ENCODE data around the gene FGFR2.

- TF ChIP-seq PATZ1 (CRISPR knock-in tag; IDR thresholded peaks at IDR 0.05; ENCODE audit: borderline replicate concordance) (no peak), ZFP30 (CRISPR knock-in tag; IDR thresholded peaks at IDR 0.05) (no peak), CREB5 (CRISPR knock-in tag; IDR thresholded peaks at IDR 0.05; ENCODE audit: low read depth) (no peak), GLIS3 (CRISPR knock-in tag; IDR thresholded peaks at IDR 0.05) (no peak), ARNTL (CRISPR knock-in tag; IDR thresholded peaks at IDR 0.05; ENCODE audit: borderline replicate concordance, low read depth) (no peak), ZFP3 (CRISPR knock-in tag; IDR thresholded peaks at IDR 0.05) (no peak), BACH2 (CRISPR knock-in tag; IDR thresholded peaks at IDR 0.05; ENCODE audit: borderline replicate concordance) (no peak), CSRNP3 (CRISPR knock-in tag; IDR thresholded peaks at IDR 0.05) (no peak), TOX (CRISPR knock-in tag; IDR thresholded peaks at IDR 0.05; ENCODE audit: borderline replicate concordance) (no peak), RARB (CRISPR knock-in tag; IDR thresholded peaks at IDR 0.05) (no peak), ZNF70 (CRISPR knock-in tag; IDR thresholded peaks at IDR 0.05) (no peak), POU6F1 (CRISPR knock-in tag; IDR thresholded peaks at IDR 0.05; ENCODE audit: borderline replicate concordance, low read depth) (no peak), OSR1 (CRISPR knock-in tag; IDR thresholded peaks at IDR 0.05) (no peak)
Observed at GRCh38 chr10:121462281-121462680, 136.0 kb downstream of the FGFR2 start.

All from SK-N-SH treated with all-trans-retinoic acid at 6 μM for 48 hours (cell line).